Transverse colon (tissue), 3 donors: ENCODE results near the gene DIPK1A.

Experiments used
- POLR2A ChIP-seq: fragments of 450-650 bp; IDR thresholded peaks from one replicate; pipeline ENCODE4 v1.6.1; 2016; ENCODE audit warnings: antibody characterized with exemption, mild to moderate bottlenecking, moderate library complexity
- POLR2AphosphoS5 ChIP-seq, 3 donors: sonication (generic); formaldehyde crosslinking; IDR thresholded peaks; one replicate each; pipeline ENCODE4 v1.6.1; 2016; ENCODE audit warnings: antibody characterized with exemption in 3 of 3

DNA sequence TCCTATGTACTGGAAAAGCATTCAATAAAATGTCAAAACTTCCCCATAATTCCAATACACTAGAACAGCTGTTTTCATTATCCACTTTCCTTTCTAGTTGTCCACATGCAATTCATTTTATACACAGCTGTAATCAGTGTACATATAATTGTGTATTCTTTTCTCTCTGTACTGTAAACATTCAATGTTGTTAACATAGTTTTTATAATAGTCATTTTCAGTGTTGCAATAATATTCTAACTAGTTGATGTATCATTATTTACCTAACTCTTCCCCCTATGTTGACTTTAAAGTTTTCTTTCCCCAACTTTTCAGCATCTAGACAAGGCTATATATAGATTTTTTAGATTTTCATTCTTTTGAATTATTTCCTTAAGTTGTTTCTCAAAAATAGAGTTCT is 44.4 kb downstream of the DIPK1A start:
- TF ChIP-seq POLR2AphosphoS5 (IDR thresholded peaks at IDR 0.05) (no peak), POLR2A (no peak)
